HG02840 (cell line): ENCODE data around the gene WDR43.

ENCODE experiments used
- ATAC-seq: cut with Tn5 transposase; IDR thresholded peaks from one replicate; pipeline ENCODE4 v1.9.1; 2021; ENCODE audit warnings: mild to moderate bottlenecking, moderate library complexity, moderate number of reproducible peaks; ENCODE audit not compliant: unreplicated experiment, low FRiP score

The WDR43 gene

GRCh38 chr2:28894470-28895188 lies at the start of gene WDR43:
WDR43 (plus strand) TSS chr2:28894667; CDS start chr2:28894699, 32 bp downstream.
- ATAC-seq, result peak; percentile 95

DNA sequence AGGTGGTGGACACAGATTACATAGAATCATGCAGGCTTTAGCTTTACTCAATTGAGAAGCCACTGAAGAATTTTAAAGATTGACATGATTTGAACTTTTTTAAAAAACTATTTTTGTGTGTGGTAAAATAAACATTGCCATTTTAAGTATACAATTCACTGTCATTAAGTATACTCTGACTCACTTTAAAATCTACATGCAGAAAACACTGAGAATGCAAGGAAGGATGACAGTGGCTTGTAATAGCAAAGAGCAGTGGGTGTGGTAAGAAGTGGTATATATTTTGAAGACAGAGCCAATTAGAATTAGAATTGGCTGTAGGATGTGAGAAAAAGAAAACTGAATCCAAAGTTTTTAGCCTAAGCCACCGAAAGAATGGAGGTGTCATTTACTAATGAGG lies 39.3 kb upstream of the WDR43 start:
- ATAC-seq, result no peak

DNA sequence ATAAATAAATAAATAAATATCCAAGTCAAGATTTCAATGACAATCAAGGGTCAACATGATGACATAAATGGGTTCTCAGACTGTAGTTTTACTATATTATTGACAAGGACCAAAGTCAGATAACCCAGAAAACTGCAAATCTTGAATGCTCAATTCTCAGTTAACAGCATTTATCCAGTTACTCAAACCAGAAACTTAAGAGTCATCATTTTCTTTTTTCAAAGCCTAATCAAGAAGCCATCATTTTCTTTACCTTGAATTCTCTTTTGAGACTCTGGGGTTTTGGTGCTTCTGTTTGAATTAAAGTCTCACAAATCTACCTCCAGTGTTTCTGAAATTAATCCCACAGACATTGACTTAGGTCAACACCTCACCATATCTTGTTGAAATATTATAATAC lies 38.5 kb upstream of the WDR43 start:
- no peak for ATAC-seq

DNA sequence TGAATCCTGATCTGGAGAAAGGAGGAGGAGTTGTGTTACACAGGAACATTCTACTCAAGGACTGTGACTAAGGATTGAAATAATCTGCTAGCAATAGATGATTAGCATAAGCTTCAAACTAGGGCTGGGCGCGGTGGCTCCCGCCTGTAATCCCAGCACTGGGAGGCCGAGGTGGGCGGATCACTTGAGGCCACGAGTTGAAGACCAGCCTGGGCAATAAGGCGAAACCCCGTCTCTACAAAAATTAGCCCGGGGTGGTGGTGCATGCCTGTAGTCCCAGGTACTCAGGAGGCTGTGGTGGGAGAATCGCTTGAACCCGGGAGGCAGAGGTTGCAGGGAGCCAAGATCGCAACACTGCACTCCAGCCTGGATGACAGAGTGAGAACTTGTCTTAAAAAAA lies 25.9 kb upstream of the WDR43 start:
- no peak for ATAC-seq

GRCh38 chr2:28869494-28870145 lies 24.8 kb upstream of the WDR43 start:
- ATAC-seq, result peak; percentile 7

DNA sequence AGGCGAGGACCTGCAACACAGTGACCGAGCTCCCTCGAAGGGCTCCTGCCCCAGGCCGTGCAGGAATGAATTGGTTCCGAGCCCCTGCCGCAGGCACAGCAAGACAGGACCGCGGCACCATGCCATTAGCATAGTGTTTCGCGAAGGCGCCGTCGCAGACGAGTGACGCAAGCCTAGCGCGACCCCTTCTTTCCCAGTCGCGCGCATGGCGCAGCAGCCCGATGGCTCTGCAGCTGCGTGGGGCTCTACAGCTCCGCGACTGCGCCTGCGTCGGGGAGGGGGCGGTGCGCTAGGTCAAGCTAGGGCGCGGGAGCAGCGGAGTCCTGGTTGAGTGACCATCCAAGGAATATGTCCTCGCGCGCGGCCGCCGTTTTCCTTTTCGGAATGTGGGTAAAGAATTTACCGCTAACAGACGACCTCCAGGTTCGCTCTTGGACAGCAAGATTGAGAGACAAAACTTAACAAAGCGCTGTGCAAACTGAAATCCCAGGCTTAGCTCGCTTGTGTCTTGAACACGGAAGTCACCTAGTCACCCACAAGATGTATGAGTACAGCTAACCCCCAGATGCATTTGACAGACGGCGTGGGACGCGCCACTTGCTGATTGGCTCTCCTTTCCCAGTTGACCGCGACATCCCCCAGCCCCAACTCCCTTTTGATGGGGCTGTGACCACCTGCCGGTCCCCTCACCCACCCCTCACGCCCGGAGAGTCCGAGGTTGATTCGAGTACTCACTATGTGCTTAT lies 24.1 kb upstream of the WDR43 start, which contains the start of gene TRMT61B:
TSS of gene TRMT61B (minus strand) at position 164 of the 746 bp plus-strand sequence. CDS start at position 132, 32 bp downstream.
- peak; percentile 98 for ATAC-seq

DNA sequence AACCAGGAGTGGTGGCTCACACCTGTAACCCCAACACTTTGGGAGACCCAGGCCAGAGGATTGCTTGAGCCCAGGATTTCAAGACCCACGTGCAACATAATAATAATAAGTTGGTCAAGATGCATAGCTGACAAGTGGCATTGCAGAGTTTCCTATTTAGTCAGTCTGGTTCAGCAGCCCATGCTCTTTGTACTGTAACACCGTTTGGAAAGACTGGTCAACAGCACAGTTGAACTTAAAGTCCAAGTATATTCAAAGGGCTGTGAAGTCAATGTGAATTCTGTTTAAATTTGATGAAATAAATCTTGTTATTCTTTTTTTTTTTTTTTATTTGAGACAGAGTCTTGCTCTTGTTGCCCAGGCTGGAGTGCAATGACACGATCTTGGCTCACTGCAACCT lies 22.8 kb upstream of the WDR43 start:
- ATAC-seq, result no peak

GRCh38 chr2:28880193-28880592 lies 14.3 kb upstream of the WDR43 start:
- no peak for ATAC-seq

DNA sequence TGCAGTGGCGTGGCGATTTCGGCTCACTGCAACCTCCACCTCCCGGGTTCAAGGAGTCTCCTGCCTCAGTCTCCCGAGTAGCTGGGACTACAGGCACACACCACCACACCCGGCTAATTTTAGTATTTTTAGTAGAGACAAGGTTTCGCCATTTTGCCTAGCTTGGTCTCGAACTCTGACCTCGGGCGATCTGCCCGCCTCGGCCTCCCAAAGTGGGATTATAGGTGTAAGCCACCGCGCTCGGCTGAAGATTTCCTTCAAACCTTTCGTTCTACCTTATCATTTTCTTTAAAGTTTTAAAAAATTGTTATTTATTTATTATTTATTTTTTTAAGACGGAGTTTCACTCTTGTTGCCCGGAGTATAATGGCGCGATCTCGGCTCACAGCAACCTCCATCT lies 979 bp upstream of the WDR43 start:
- ATAC-seq, result no peak

GRCh38 chr2:28895189-28895893 lies 874 bp downstream of the WDR43 start:
- ATAC-seq, result no peak

DNA sequence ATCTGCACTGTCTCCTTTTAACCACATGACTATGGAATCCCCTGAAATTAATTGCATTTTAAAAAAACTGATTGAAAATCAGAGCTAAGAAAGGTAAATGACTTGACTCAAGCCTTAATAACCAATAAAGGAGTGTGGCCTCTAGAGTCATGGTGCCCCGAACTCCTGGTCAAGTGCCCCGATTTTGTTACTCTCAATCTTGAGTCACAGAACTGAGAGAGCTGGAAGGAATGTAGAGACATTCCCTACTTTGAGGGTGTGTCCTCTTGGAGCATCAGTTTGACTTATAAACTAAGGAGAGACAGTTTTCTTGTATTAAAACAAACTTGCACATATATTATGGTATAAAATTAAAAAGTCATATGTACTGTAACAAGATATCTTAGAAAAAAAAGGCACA lies 2.4 kb downstream of the WDR43 start:
- ATAC-seq, result no peak

DNA sequence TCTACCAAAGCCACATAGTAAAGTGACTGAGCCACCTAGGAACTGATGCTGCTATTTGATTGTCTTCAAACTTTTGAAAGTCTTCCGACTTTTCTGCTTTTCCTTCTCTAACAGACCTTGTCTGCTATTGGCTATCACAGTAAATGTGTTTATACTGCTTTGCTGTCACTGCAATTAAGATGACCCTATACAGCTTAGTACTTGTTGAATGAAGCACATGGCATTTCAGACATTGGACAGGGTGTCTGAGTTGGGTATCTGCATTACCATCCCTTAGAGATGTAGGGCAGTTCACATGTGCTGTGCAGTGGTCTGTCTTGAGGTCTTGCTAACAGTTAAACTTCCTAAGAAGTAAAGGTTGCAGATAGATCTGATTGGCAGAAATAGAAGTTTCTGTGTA lies 3.6 kb downstream of the WDR43 start:
- no peak for ATAC-seq

GRCh38 chr2:28901202-28901601 lies 6.7 kb downstream of the WDR43 start:
- no peak for ATAC-seq

DNA sequence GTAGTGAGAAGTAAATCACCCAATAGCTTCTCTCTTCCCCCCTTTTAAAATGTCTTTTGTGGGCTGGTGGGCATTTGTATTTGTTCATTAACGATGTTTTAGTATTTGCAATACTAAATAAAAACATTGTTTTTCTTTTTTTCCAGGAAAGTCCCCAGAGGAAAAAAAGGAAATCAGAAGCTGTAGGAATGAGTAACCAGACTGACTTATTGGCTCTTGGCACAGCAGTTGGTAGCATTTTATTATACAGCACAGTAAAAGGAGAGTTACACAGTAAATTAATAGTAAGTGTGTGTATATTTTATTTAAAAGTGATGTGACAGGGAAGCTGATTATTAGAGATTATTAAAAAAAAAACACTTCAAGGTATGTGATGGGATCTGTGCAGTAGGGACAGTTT lies 7.4 kb downstream of the WDR43 start:
- no peak for ATAC-seq

DNA sequence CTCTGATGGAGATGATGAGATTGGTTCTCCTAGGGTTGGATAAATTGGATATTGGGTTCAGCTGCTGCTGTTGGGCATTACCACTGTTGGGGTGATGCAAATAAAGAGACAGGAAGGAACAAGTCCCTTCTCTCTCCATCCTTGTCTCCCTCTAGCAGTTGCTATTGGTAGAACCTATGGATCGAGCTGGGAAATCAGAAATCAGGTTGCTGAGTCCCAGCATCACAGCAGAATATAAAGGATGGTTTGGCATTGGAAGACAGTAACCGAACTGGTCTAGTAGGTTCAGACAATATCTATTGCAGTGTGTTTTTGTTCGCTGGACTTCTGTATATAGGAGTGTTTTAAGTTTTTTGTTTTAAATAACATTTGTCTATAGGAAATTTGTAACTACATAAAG lies 8.1 kb downstream of the WDR43 start:
- no peak for ATAC-seq

- no peak for ATAC-seq
These were observed 9.8 kb downstream of the WDR43 start for GRCh38 chr2:28904295-28904694.

DNA sequence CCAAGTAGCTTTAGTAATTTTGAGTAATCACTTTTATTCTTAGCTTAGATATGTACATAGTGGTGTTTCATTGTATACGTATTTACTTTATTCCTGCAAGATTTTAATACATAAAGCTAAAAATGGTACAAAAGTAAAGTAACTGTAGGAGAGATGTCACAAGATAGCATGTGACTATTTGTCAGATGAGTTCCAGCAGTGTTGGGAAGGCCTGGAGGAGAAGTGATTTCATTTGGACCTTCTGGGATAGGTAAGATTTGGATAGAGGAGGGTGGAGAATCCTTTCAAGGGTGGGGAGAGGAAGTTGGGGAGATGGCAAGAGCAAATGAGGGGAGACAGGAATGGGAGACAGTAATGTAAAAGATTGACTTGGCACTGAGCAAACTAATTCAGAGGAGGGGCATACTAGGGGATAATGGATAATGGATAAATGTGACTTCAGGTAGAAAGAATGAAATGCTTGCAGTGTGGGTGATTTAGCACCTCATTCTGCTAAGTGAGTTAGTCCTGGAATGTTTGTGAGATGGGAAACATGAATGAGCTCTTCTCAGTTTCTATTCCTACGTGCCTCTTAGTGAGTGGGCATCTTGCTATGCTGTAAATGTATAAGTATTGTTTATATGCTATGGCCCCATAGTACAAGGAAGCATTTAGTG lies 10.5 kb downstream of the WDR43 start:
- no peak for ATAC-seq

DNA sequence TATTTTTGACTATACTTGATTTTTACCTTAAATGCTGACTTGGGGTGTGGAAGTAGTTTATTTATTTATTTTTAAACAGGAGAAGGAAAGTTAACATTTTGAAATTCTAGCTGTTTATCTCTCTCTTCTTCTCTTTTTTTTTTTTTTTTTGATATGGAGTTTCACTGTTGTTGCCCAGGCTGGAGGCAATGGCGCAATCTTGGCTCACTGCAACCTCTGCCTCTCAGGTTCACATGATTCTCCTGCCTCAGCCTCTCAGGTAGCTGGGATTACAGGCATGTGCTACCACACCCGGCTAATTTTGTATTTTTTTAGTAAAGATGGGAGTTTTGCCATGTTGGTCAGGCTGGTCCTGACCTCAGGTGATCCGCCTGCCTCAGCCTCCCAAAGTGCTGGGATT lies 11.1 kb downstream of the WDR43 start:
- no peak for ATAC-seq

DNA sequence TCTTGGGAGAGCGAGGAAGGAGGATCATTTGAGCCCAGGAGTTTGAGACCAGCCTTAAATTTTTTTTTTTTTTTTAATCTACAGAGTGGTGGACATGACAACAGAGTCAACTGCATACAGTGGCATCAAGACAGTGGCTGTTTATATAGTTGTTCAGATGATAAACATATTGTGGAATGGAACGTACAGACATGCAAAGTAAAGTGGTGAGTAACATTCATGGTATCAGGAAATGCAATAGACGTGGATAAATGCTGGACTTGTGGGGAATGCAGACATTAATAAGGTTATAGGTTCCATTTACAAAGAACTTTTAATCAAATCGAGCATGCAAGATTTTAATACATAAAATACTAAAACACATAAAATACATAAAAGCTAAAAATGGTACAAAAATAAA lies 11.9 kb downstream of the WDR43 start:
- no peak for ATAC-seq

DNA sequence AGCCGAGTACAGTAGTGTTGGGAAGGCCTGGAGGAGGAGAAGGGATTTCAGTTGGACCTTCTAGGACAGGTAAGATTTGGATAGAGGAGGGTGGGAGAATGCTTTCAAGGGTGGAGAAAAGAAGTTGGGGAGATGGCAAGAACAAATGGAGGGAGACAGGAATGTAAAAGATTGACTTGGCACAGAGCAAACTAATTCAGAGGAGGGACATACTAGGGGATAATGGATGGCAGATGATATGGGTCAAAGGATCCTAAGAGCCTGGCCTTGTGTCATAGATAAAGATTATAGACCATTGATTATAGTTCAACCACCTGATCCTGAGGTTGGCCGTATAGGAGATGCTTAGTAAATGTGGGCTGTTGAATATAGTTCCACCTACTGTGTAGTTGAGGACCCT lies 12.4 kb downstream of the WDR43 start:
- no peak for ATAC-seq
